ENCODE measurements around the gene SNX25. TPM values are rescaled to one million over a fixed set of nuclear protein-coding genes. Genes with fewer than 3 reads are reported as not detected.
"Not testable (repeated sequence)": the region's sequence is repeated elsewhere in the genome, so short reads cannot be mapped to it uniquely, and the experiment has no call there.

SNX25 gene
- total RNA-seq, 1 donor from 2014 or later: 27.3 TPM

GRCh38 chr4:185196437-185196836 is 13.0 kb upstream of the SNX25 start:
- Mint-ChIP-seq H3K36me3 (ENCODE audit: low read depth) (peaks cover 28% of the 10 kb centered on the region), H3K4me3 (no peak overlapping the region), H3K9me3 (no peaks in the 10 kb centered on the region), H3K27ac (no peak overlapping the region), H3K4me1 (peaks cover 13% of the 10 kb centered on the region), H3K27me3 (no peaks in the 10 kb centered on the region)
- DNase-seq: no peak
- intact Hi-C loops (cut with micrococcal nuclease): no loop called here

- H3K4me1 Mint-ChIP-seq: peaks cover 22% of the 10 kb centered on the region
- H3K9me3 Mint-ChIP-seq; H3K27ac Mint-ChIP-seq; H3K4me3 Mint-ChIP-seq; intact Hi-C loops (cut with micrococcal nuclease); DNase-seq; H3K27me3 Mint-ChIP-seq: not testable (repeated sequence)
- H3K36me3 Mint-ChIP-seq (ENCODE audit: low read depth): peaks cover 26% of the 10 kb centered on the region
These were observed 11.2 kb upstream of the SNX25 start for GRCh38 chr4:185198189-185198588.

GRCh38 chr4:185201977-185202962 is 7.1 kb upstream of the SNX25 start:
- peak overlapping the region; percentile 97 for H3K4me3 Mint-ChIP-seq
- H3K36me3 Mint-ChIP-seq (ENCODE audit: low read depth): peaks cover 19% of the 10 kb centered on the region
- H3K27ac Mint-ChIP-seq: peak overlapping the region; percentile 99
- peak; percentile 85 for DNase-seq
- no peaks in the 10 kb centered on the region for H3K9me3 Mint-ChIP-seq
- peaks cover 36% of the 10 kb centered on the region for H3K4me1 Mint-ChIP-seq
- H3K27me3 Mint-ChIP-seq: no peaks in the 10 kb centered on the region
- intact Hi-C loops (cut with micrococcal nuclease): loop anchor here (2.0 to 10.0 kb wide), 6 partner anchors 223 to 1700 kb away; partner anchors contain the start of genes ACSL1, CENPU, CYP4V2 and UFSP2

GRCh38 chr4:185202984-185203485 is 6.4 kb upstream of the SNX25 start:
- DNase-seq: no peak
- peaks cover 19% of the 10 kb centered on the region for H3K36me3 Mint-ChIP-seq (ENCODE audit: low read depth)
- intact Hi-C loops (cut with micrococcal nuclease): loop anchor here (2.0 to 10.0 kb wide), 6 partner anchors 222 to 1701 kb away; partner anchors contain the start of genes ACSL1, CENPU, CYP4V2 and UFSP2
- no peaks in the 10 kb centered on the region for H3K9me3 Mint-ChIP-seq
- peaks cover 36% of the 10 kb centered on the region for H3K4me1 Mint-ChIP-seq
- H3K4me3 Mint-ChIP-seq: peak overlapping the region; percentile 97
- peak overlapping the region; percentile 99 for H3K27ac Mint-ChIP-seq
- no peaks in the 10 kb centered on the region for H3K27me3 Mint-ChIP-seq

- Mint-ChIP-seq H3K27ac (peak within 1 kb of the TSS; percentile 99), H3K36me3 (ENCODE audit: low read depth) (peaks cover 18% of the 10 kb centered on the region), H3K4me3 (peak within 1 kb of the TSS; percentile 97), H3K27me3 (no peaks in the 10 kb centered on the region), H3K9me3 (no peaks in the 10 kb centered on the region), H3K4me1 (peaks cover 36% of the 10 kb centered on the region)
- peak; percentile 95 for DNase-seq
- intact Hi-C loops (cut with micrococcal nuclease): loop anchor here (1.0 to 10.0 kb wide), 7 partner anchors 193 to 1701 kb away; partner anchors contain the start of genes ACSL1, ANKRD37, CENPU and CYP4V2
These were observed 5.7 kb upstream of the SNX25 start, which contains the start of gene CFAP97 for GRCh38 chr4:185203486-185204237. Gene CFAP97 (minus strand): TSS chr4:185204000. CDS start chr4:185191196, 12,804 bp downstream.

- intact Hi-C loops (cut with micrococcal nuclease): loop anchor here (1.0 to 10.0 kb wide), 6 partner anchors 192 to 1702 kb away; partner anchors contain the start of genes ACSL1, ANKRD37, CENPU and CYP4V2
- Mint-ChIP-seq H3K4me3 (peak overlapping the region; percentile 97), H3K36me3 (ENCODE audit: low read depth) (peaks cover 18% of the 10 kb centered on the region), H3K9me3 (no peaks in the 10 kb centered on the region), H3K27me3 (peaks cover 2% of the 10 kb centered on the region), H3K27ac (peak overlapping the region; percentile 99), H3K4me1 (peaks cover 41% of the 10 kb centered on the region)
- DNase-seq: peak; percentile 60
These were observed 5.0 kb upstream of the SNX25 start for GRCh38 chr4:185204238-185204910.

GRCh38 chr4:185205073-185205472 is 4.3 kb upstream of the SNX25 start:
- intact Hi-C loops (cut with micrococcal nuclease): loop anchor here (10.0 kb wide), 2 partner anchors 670 to 990 kb away; partner anchors contain the start of gene CYP4V2
- DNase-seq, H3K27me3 Mint-ChIP-seq, H3K27ac Mint-ChIP-seq, H3K9me3 Mint-ChIP-seq: not testable (repeated sequence)
- Mint-ChIP-seq H3K36me3 (ENCODE audit: low read depth) (peaks cover 13% of the 10 kb centered on the region), H3K4me3 (peak overlapping the region; percentile 97), H3K4me1 (peaks cover 38% of the 10 kb centered on the region)

GRCh38 chr4:185205697-185206342 is 3.6 kb upstream of the SNX25 start:
- Mint-ChIP-seq H3K4me1 (peaks cover 42% of the 10 kb centered on the region), H3K27ac (no peak overlapping the region), H3K4me3 (no peak overlapping the region), H3K9me3 (no peaks in the 10 kb centered on the region), H3K36me3 (ENCODE audit: low read depth) (peaks cover 10% of the 10 kb centered on the region), H3K27me3 (peaks cover 2% of the 10 kb centered on the region)
- no peak for DNase-seq
- intact Hi-C loops (cut with micrococcal nuclease): loop anchor here (10.0 kb wide), 2 partner anchors 671 to 989 kb away; partner anchors contain the start of gene CYP4V2

- Mint-ChIP-seq H3K27ac (no peak overlapping the region), H3K4me3 (no peak overlapping the region), H3K27me3 (peaks cover 3% of the 10 kb centered on the region), H3K36me3 (ENCODE audit: low read depth) (peaks cover 9% of the 10 kb centered on the region), H3K9me3 (no peaks in the 10 kb centered on the region), H3K4me1 (peaks cover 44% of the 10 kb centered on the region)
- intact Hi-C loops (cut with micrococcal nuclease): loop anchor here (10.0 kb wide), 2 partner anchors 673 to 987 kb away; partner anchors contain the start of gene CYP4V2
- DNase-seq: no peak
These were observed 1.9 kb upstream of the SNX25 start for GRCh38 chr4:185207466-185207865.

- H3K9me3 Mint-ChIP-seq, H3K27me3 Mint-ChIP-seq, DNase-seq, H3K4me3 Mint-ChIP-seq, H3K27ac Mint-ChIP-seq: not testable (repeated sequence)
- Mint-ChIP-seq H3K36me3 (ENCODE audit: low read depth) (peaks cover 17% of the 10 kb centered on the region), H3K4me1 (peaks cover 42% of the 10 kb centered on the region)
- intact Hi-C loops (cut with micrococcal nuclease): loop anchor here (1.0 to 10.0 kb wide), 7 partner anchors 45 to 985 kb away; partner anchors contain the start of genes ANKRD37, CCDC110 and CYP4V2
These were observed 379 bp downstream of the SNX25 start for GRCh38 chr4:185209852-185210101.

GRCh38 chr4:185210102-185210981 is 944 bp downstream of the SNX25 start:
- Mint-ChIP-seq H3K36me3 (ENCODE audit: low read depth) (peaks cover 17% of the 10 kb centered on the region), H3K27me3 (peaks cover 3% of the 10 kb centered on the region), H3K4me3 (peak overlapping the region; percentile 91), H3K27ac (peak overlapping the region; percentile 83), H3K4me1 (peaks cover 38% of the 10 kb centered on the region), H3K9me3 (no peaks in the 10 kb centered on the region)
- peak; percentile 86 for DNase-seq
- intact Hi-C loops (cut with micrococcal nuclease): loop anchor here (1.0 to 10.0 kb wide), 2 partner anchors 134 to 384 kb away; no protein-coding TSS in a partner anchor

- peak overlapping the region; percentile 91 for H3K4me3 Mint-ChIP-seq
- H3K27me3 Mint-ChIP-seq: peaks cover 3% of the 10 kb centered on the region
- H3K36me3 Mint-ChIP-seq (ENCODE audit: low read depth): peaks cover 17% of the 10 kb centered on the region
- no peak overlapping the region for H3K27ac Mint-ChIP-seq
- H3K9me3 Mint-ChIP-seq: no peaks in the 10 kb centered on the region
- DNase-seq: no peak
- intact Hi-C loops (cut with micrococcal nuclease): loop anchor here (10.0 kb wide), 1 partner anchor 384 kb away; no protein-coding TSS in a partner anchor
- peaks cover 35% of the 10 kb centered on the region for H3K4me1 Mint-ChIP-seq
These were observed 1.6 kb downstream of the SNX25 start for GRCh38 chr4:185211035-185211434.
